SK-N-SH treated with all-trans-retinoic acid at 6 μM for 48 hours (cell line): Measurements from ENCODE around the gene F3.
"Not testable (repeated sequence)": the region's sequence is repeated elsewhere in the genome, so short reads cannot be mapped to it uniquely, and the experiment has no call there.

Source experiments
- ARNTL ChIP-seq: fragments of 450-650 bp; formaldehyde crosslinking; IDR thresholded peaks from 2 replicates; pipeline ENCODE4 v1.5.0; 2020; ENCODE audit warnings: low read depth, mild to moderate bottlenecking, moderate library complexity, borderline replicate concordance
- CREB5 ChIP-seq: fragments of 250-450 bp; sonication (Bioruptor Pico); IDR thresholded peaks from 2 replicates; pipeline ENCODE4 v1.5.1; 2020; ENCODE audit warnings: low read depth, mild to moderate bottlenecking, moderate library complexity
- CSRNP3 ChIP-seq: fragments of 250-450 bp; sonication (Bioruptor Pico); IDR thresholded peaks from 2 replicates; pipeline ENCODE4 v1.5.1; 2021; ENCODE audit warnings: mild to moderate bottlenecking, moderate library complexity
- GLIS3 ChIP-seq: fragments of 250-450 bp; sonication (Bioruptor Pico); IDR thresholded peaks from 2 replicates; pipeline ENCODE4 v1.5.0; 2020; ENCODE audit warnings: mild to moderate bottlenecking, moderate library complexity
- ISL1 ChIP-seq: fragments of 250-450 bp; sonication (Bioruptor Pico); IDR thresholded peaks from 2 replicates; pipeline ENCODE4 v2.1.2; 2022; ENCODE audit warnings: mild to moderate bottlenecking, moderate library complexity
- OSR1 ChIP-seq: fragments of 250-450 bp; sonication (Bioruptor Pico); IDR thresholded peaks from 2 replicates; pipeline ENCODE4 v1.8.0; 2022; ENCODE audit warnings: moderate library complexity, mild to moderate bottlenecking, inconsistent platforms
- PATZ1 ChIP-seq: fragments of 250-450 bp; sonication (Bioruptor Pico); IDR thresholded peaks from 2 replicates; pipeline ENCODE4 v1.8.0; 2020; ENCODE audit warnings: mild to moderate bottlenecking, moderate library complexity, borderline replicate concordance
- RARB ChIP-seq: fragments of 250-450 bp; sonication (Bioruptor Pico); IDR thresholded peaks from 2 replicates; pipeline ENCODE4 v1.8.0; 2021; ENCODE audit warnings: mild to moderate bottlenecking, moderate library complexity
- TCF4 ChIP-seq: fragments of 250-450 bp; sonication (Bioruptor Pico); IDR thresholded peaks from 2 replicates; pipeline ENCODE4 v1.8.0; 2021; ENCODE audit warnings: mild to moderate bottlenecking, moderate library complexity, borderline replicate concordance
- TOX ChIP-seq: fragments of 250-450 bp; sonication (Bioruptor Pico); IDR thresholded peaks from 2 replicates; pipeline ENCODE4 v1.8.0; 2021; ENCODE audit warnings: mild to moderate bottlenecking, moderate library complexity, borderline replicate concordance
- ZC3H10 ChIP-seq: fragments of 250-450 bp; sonication (Bioruptor Pico); IDR thresholded peaks from 2 replicates; pipeline ENCODE4 v1.5.1; 2021; ENCODE audit warnings: mild to moderate bottlenecking, moderate library complexity
- ZFP3 ChIP-seq: fragments of 250-450 bp; sonication (Bioruptor Pico); IDR thresholded peaks from 2 replicates; pipeline ENCODE4 v1.5.0; 2020; ENCODE audit warnings: mild to moderate bottlenecking, moderate library complexity
- ZFP30 ChIP-seq: fragments of 450-650 bp; formaldehyde crosslinking; IDR thresholded peaks from 2 replicates; pipeline ENCODE4 v1.5.0; 2022; ENCODE audit warnings: mild to moderate bottlenecking, moderate library complexity
- ZNF8 ChIP-seq: fragments of 450-650 bp; formaldehyde crosslinking; IDR thresholded peaks from 2 replicates; pipeline ENCODE4 v1.5.0; 2020; ENCODE audit warnings: mild to moderate bottlenecking, moderate library complexity

GRCh38 chr1:94568806-94569205, 27.2 kb upstream of the F3 start:
- not testable (repeated sequence) for TF ChIP-seq TOX (CRISPR knock-in tag); OSR1; PATZ1 (CRISPR knock-in tag); TCF4 (CRISPR knock-in tag); ZFP30 (CRISPR knock-in tag); ZNF8 (CRISPR knock-in tag); CREB5; ARNTL; GLIS3; CSRNP3; RARB (CRISPR knock-in tag); ZFP3 (CRISPR knock-in tag); ISL1; ZC3H10 (CRISPR knock-in tag)
